Endothelial cell of umbilical vein (primary cell): ENCODE data around the gene TMEM145.
A peak's percentile ranks its signal among the peaks of the same experiment; 100 is the strongest.

Experiments used
- EZH2 ChIP-seq: IDR thresholded peaks from 2 replicates; pipeline ENCODE4 v1.6.1; 2012; ENCODE audit warnings: borderline replicate concordance, low read depth, mild to moderate bottlenecking, moderate library complexity, low read length, inconsistent platforms; ENCODE audit not compliant: severe bottlenecking
- POLR2A ChIP-seq: IDR thresholded peaks from 2 replicates; pipeline ENCODE4 v1.6.1; 2012; ENCODE audit warnings: low read depth, mild to moderate bottlenecking, control low read depth, low read length
- TF ChIP-seq, protein P1 (sequence below): IDR thresholded peaks from 2 replicates; pipeline ENCODE4 v1.6.1; 2011; ENCODE audit not compliant: insufficient read depth, insufficient read length
- TF ChIP-seq, protein P2 (sequence below), 2 donors: IDR thresholded peaks; 1 replicate in 1 of 2; 2 replicates in 1 of 2; pipeline ENCODE4 v1.5.1; 2011; ENCODE audit warnings: low read length in 2 of 2, mild to moderate bottlenecking in 2 of 2, moderate library complexity in 2 of 2, control low read depth in 1 of 2, inconsistent platforms in 1 of 2, low read depth in 1 of 2; ENCODE audit not compliant: insufficient read depth in 1 of 2; ENCODE audit errors: extremely low read depth in 1 of 2

DNA sequence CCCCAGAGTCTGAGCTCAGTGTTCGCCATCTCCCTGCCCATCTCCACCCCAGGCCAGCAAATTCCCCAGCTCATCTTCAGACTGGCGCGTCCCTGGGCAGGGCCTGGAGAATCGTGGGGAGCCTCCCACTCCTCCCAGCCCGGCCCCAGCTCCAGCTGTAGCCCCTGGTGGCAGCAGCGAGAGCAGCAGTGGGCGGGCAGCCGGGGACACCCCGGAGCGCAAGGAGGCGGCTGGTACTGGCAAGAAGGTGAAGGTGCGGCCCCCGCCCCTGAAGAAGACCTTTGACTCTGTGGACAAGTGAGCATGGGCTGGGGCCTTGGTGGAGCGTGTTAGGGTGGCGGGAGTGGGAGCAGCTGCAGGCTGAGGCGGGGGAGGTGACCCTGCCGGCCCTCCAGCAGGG, 19.6 kb upstream of the TMEM145 start:
- TF ChIP-seq POLR2A (no peak), EZH2 (no peak)
- TF ChIP-seq, protein P1, sequence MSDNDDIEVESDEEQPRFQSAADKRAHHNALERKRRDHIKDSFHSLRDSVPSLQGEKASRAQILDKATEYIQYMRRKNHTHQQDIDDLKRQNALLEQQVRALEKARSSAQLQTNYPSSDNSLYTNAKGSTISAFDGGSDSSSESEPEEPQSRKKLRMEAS = no peak
- TF ChIP-seq, protein P2, sequence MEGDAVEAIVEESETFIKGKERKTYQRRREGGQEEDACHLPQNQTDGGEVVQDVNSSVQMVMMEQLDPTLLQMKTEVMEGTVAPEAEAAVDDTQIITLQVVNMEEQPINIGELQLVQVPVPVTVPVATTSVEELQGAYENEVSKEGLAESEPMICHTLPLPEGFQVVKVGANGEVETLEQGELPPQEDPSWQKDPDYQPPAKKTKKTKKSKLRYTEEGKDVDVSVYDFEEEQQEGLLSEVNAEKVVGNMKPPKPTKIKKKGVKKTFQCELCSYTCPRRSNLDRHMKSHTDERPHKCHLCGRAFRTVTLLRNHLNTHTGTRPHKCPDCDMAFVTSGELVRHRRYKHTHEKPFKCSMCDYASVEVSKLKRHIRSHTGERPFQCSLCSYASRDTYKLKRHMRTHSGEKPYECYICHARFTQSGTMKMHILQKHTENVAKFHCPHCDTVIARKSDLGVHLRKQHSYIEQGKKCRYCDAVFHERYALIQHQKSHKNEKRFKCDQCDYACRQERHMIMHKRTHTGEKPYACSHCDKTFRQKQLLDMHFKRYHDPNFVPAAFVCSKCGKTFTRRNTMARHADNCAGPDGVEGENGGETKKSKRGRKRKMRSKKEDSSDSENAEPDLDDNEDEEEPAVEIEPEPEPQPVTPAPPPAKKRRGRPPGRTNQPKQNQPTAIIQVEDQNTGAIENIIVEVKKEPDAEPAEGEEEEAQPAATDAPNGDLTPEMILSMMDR (IDR thresholded peaks at IDR 0.05; ENCODE audit: extremely low read depth in 1 of 2, insufficient read depth in 1 of 2, low read depth in 1 of 2, low read length in 2 of 2) = peak; percentile 7 to 10
